Mammary epithelial cell (primary cell): Measurements from ENCODE around the gene SLC19A2.

ENCODE experiments used
- EZH2 ChIP-seq: IDR thresholded peaks from 2 replicates; pipeline ENCODE4 v1.6.1; 2012; ENCODE audit warnings: low read length, inconsistent platforms, borderline replicate concordance
- TF ChIP-seq, protein P1 (sequence below), 2 donors: IDR thresholded peaks in 1 of 2; conservative IDR thresholded peaks in 1 of 2; 2 replicates each; pipeline ENCODE4 v1.5.1; 2011 to 2012; ENCODE audit warnings: inconsistent platforms in 2 of 2, low read length in 2 of 2, mild to moderate bottlenecking in 2 of 2, control low read depth in 1 of 2, low read depth in 1 of 2; ENCODE audit not compliant: insufficient read depth in 1 of 2; ENCODE audit errors: extremely low read depth in 1 of 2

DNA sequence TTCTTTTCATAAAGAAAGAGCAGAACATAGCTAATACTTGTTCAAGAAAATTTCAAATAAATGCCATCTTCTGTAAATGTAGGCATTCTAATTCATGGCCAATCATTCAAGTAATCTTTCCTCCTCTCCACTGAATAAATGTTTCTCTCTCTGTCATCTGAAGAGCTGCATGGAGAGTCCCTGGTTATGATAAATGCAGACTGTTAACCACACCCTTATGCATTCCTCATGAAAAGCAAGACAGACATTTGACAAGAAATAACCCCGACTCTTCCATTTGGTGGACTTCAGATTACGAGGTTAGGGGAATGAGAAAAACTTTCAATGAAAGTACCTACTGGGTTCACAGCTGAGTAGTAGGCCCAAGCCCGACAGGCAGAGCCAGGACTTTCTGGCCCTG lies 44.7 kb upstream of the SLC19A2 start:
- TF ChIP-seq, protein P1, sequence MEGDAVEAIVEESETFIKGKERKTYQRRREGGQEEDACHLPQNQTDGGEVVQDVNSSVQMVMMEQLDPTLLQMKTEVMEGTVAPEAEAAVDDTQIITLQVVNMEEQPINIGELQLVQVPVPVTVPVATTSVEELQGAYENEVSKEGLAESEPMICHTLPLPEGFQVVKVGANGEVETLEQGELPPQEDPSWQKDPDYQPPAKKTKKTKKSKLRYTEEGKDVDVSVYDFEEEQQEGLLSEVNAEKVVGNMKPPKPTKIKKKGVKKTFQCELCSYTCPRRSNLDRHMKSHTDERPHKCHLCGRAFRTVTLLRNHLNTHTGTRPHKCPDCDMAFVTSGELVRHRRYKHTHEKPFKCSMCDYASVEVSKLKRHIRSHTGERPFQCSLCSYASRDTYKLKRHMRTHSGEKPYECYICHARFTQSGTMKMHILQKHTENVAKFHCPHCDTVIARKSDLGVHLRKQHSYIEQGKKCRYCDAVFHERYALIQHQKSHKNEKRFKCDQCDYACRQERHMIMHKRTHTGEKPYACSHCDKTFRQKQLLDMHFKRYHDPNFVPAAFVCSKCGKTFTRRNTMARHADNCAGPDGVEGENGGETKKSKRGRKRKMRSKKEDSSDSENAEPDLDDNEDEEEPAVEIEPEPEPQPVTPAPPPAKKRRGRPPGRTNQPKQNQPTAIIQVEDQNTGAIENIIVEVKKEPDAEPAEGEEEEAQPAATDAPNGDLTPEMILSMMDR (conservative IDR thresholded peaks at IDR 0.05 in 1 of 2, IDR thresholded peaks at IDR 0.05 in 1 of 2; ENCODE audit: extremely low read depth in 1 of 2, insufficient read depth in 1 of 2, low read depth in 1 of 2, low read length in 2 of 2): no peak
- no peak for TF ChIP-seq EZH2
